Activated CD4-positive, alpha-beta T cell treated with anti-CD3 and anti-CD28 coated beads for 36 hours (primary cell): Measurements from ENCODE around the gene STAG1. TPM values are rescaled to one million over a fixed set of nuclear protein-coding genes. Genes with fewer than 3 reads are reported as not detected.

Experiments used
- ATAC-seq: fragments of 200-7000 bp; cut with Tn5 transposase; one replicate; pipeline ENCODE4 v1.10.0; 2021; ENCODE audit warnings: mild to moderate bottlenecking, moderate library complexity
- CTCF ChIA-PET: fragments of 350-600 bp; sonication (Branson Sonifier 250); formaldehyde crosslinking; loops from one replicate; lab custom pipeline; 2021; ENCODE audit warnings: antibody characterized with exemption; lab: Charles Lee
- POLR2A ChIA-PET: fragments of 350-600 bp; sonication (Branson Sonifier 250); formaldehyde crosslinking; loops from one replicate; lab custom pipeline; 2021; ENCODE audit warnings: antibody characterized with exemption, inconsistent platforms; lab: Charles Lee
- DNase-seq: peaks from one replicate; pipeline ENCODE4 v3.0.0-alpha.2; 2020
- H3K27ac Mint-ChIP-seq: one replicate; pipeline ENCODE4 v1.8.0; 2021; ENCODE audit warnings: mixed read lengths
- H3K27me3 Mint-ChIP-seq: one replicate; pipeline ENCODE4 v1.8.0; 2021; ENCODE audit warnings: mixed read lengths
- H3K36me3 Mint-ChIP-seq: one replicate; pipeline ENCODE4 v1.8.0; 2021; ENCODE audit warnings: low read depth, mixed read lengths
- H3K4me1 Mint-ChIP-seq: one replicate; pipeline ENCODE4 v1.8.0; 2021; ENCODE audit warnings: mixed read lengths
- H3K4me3 Mint-ChIP-seq: one replicate; pipeline ENCODE4 v1.8.0; 2021; ENCODE audit warnings: mild to moderate bottlenecking, moderate library complexity, mixed read lengths
- H3K9me3 Mint-ChIP-seq: one replicate; pipeline ENCODE4 v1.8.0; 2021; ENCODE audit warnings: low read depth, mixed read lengths
- intact Hi-C, 2 experiments: fragments of 100-400 bp; cut with DNase I in 1 of 2; cut with micrococcal nuclease in 1 of 2; formaldehyde crosslinking; loops; one replicate each; pipeline versions ENCODE4 v1.14.2 to v1.15.1; 2022 to 2024; cut with DNase I, micrococcal nuclease
- total RNA-seq, 2 experiments: library from RNA; stranded (reverse); gene quantifications; one replicate each; pipeline ENCODE4 v1.2.3, GENCODE V29; 2021

Gene STAG1
- total RNA-seq, 2 experiments from 2014 or later = 27.1 to 36.0 TPM

DNA sequence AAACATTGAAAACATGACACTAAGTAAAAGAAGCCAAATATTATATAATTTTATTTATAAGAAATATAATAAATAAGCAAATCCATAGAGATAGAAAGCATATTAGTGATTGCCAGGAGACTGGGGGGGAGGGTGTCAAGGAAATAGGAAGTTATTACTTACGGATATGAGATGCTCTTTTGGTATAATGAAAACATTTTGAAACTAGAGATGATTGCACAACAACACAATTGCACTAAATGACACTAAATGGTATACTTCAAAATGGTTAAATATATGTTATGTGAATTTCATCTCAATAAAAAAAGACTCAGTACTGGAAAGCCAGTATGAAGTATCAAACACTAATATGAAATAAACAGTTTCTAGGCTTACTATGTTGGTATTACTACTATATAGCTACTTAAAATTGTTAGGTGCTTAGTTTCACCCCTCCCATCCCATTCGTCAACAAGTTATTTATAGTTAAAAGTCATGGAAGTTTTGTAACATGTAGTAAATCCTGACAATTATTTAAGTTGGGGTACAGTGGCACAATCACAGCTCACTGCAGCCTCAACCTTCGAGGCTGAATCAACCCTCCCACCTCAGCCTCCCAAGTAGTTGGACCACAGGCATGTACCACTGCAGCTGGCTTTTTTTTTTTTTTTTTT is 43.7 kb downstream of the STAG1 start:
- intact Hi-C loops = no loop called here
- Mint-ChIP-seq H3K9me3 (peaks cover 2% of the 10 kb centered on the region), H3K4me3 (no peak overlapping the region), H3K4me1 (peaks cover 20% of the 10 kb centered on the region), H3K36me3 (peaks cover 32% of the 10 kb centered on the region), H3K27ac (no peak overlapping the region), H3K27me3 (no peaks in the 10 kb centered on the region)
- DNase-seq = no peak
- POLR2A ChIA-PET = no interaction called here
- CTCF ChIA-PET = no interaction called here
- ATAC-seq = no peak

DNA sequence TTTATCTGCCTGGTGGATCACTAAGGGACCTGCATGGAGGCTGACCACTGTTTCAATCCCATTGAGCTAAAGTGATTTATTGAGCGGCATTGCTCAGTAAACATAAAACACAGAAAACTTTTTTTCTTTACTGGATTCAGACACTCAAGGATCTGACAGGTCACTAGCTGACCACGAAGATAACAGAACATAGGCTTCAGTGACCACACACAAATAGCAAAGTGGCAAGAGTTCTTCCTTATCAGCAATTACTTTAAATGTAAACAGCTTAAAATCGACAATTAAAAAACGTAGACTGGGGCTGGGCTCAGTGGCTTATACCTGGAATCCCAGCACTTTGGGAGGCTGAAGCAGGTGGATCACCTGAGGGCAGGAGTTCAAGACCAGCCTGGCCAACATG is 48.7 kb downstream of the STAG1 start:
- DNase-seq (no peak), ATAC-seq (no peak)
- intact Hi-C loops = no loop called here
- POLR2A ChIA-PET = interaction anchor here (0.7 kb wide), 1 partner anchor 96 kb away, joined by 3 read pairs; no protein-coding TSS in a partner anchor
- H3K9me3 Mint-ChIP-seq = peaks cover 13% of the 10 kb centered on the region
- peaks cover 48% of the 10 kb centered on the region for H3K36me3 Mint-ChIP-seq
- no peak overlapping the region for H3K27ac Mint-ChIP-seq
- CTCF ChIA-PET = interaction anchor here (0.6 to 1.3 kb wide), 5 partner anchors 10 to 367 kb away, joined by 3 read pairs; no protein-coding TSS in a partner anchor
- H3K27me3 Mint-ChIP-seq = no peaks in the 10 kb centered on the region
- H3K4me1 Mint-ChIP-seq = peaks cover 19% of the 10 kb centered on the region
- H3K4me3 Mint-ChIP-seq = no peak overlapping the region

DNA sequence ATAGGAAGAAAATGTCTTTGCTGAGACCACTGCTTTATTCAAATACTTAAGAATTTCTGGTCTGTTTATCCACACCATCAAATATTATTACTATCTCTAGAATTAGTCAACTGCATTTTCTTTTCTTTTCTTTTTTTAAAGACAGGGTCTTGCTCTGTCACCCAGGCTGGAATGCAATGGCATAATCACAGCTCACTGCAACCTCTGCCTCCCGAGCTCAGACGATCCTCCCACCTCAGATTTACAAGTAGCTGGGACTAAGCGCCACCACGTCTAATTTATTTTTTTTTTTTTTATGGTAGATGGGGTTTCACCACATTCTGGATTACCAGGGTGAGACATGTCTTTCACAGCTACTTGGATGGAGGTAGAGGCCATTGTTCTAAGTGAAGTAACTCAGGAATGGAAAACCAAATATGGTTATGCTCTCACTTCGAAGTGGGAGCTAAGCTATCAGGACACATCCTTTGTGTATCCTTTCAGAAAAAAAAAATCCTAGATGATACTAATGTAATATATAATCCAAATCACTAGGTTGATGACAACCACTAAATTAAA is 52.8 kb downstream of the STAG1 start:
- H3K4me3 Mint-ChIP-seq = no peak overlapping the region
- intact Hi-C loops = no loop called here
- ChIA-PET CTCF (interaction anchor here (0.6 to 1.0 kb wide), 2 partner anchors 26 to 528 kb away, joined by 3 to 4 read pairs; no protein-coding TSS in a partner anchor), POLR2A (no interaction called here)
- no peaks in the 10 kb centered on the region for H3K27me3 Mint-ChIP-seq
- H3K36me3 Mint-ChIP-seq = peaks cover 67% of the 10 kb centered on the region
- ATAC-seq (no peak), DNase-seq (no peak)
- H3K4me1 Mint-ChIP-seq = peaks cover 16% of the 10 kb centered on the region
- peaks cover 21% of the 10 kb centered on the region for H3K9me3 Mint-ChIP-seq
- no peak overlapping the region for H3K27ac Mint-ChIP-seq

DNA sequence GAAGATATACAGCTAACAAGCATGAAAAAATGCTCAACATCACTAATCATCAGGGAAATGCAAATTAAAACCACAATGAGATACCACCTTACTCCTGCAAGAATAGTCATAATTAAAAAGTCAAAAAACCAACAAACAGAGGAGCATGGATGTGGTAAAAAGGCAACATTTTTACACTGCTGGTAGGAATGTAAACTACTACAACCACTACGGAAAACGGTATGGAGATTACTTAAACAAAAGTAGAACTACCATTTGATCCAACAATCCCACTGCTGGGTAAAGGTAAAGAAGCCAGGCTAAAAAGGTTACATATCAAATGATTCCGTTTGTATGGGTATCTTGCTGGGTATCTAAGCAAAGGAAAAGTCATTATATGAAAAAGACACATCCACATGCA is 53.8 kb downstream of the STAG1 start:
- ATAC-seq (no peak), DNase-seq (no peak)
- POLR2A ChIA-PET = no interaction called here
- Mint-ChIP-seq H3K27ac (peak overlapping the region; percentile 42), H3K36me3 (peaks cover 66% of the 10 kb centered on the region), H3K4me3 (no peak overlapping the region), H3K9me3 (peaks cover 24% of the 10 kb centered on the region), H3K27me3 (no peaks in the 10 kb centered on the region), H3K4me1 (peaks cover 15% of the 10 kb centered on the region)
- CTCF ChIA-PET = no interaction called here
- intact Hi-C loops = no loop called here

DNA sequence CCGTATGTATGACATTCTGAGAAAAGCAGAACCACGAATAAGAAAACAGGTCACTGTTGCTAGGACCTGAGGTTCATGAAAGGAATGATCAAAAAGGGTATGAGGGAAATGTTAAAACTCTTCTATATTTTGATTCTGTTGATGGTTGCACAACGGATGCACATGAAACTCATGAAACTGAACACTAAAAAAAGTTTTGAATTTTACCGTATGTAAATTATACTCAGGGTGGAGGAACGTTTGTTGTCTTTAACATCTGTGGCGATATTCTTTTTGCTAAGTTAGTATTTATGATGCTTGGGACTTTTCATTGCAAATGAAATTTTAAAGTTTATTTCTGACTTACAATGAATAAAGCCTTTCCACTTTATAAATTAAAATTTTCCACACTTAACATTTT is 55.4 kb downstream of the STAG1 start:
- Mint-ChIP-seq H3K36me3 (peaks cover 74% of the 10 kb centered on the region), H3K27ac (no peak overlapping the region), H3K4me1 (peaks cover 14% of the 10 kb centered on the region), H3K4me3 (no peak overlapping the region), H3K27me3 (no peaks in the 10 kb centered on the region), H3K9me3 (peaks cover 26% of the 10 kb centered on the region)
- ChIA-PET POLR2A (no interaction called here), CTCF (no interaction called here)
- DNase-seq (no peak), ATAC-seq (no peak)
- intact Hi-C loops = no loop called here

DNA sequence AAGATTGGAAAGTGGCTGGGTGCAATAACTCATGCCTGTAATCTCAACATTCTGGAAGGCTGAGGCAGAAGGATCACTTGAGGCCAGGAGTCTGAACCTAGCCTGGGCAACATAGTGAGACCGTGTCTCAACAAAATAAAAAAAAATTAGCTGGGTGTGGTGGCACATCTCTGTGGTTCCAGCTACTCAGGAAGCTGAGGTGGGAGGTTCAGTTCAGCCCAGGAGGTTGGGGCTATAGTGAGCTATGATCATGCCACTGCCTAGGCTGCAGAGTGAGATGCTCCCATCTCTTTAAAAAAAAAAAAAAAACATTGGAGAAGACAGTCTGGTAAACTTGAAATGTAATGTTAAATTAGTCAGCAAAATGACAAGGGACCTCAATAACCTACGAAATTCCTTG is 57.9 kb downstream of the STAG1 start:
- Mint-ChIP-seq H3K27ac (no peak overlapping the region), H3K4me1 (peaks cover 33% of the 10 kb centered on the region), H3K27me3 (no peaks in the 10 kb centered on the region), H3K4me3 (no peak overlapping the region), H3K36me3 (peaks cover 59% of the 10 kb centered on the region), H3K9me3 (peaks cover 21% of the 10 kb centered on the region)
- intact Hi-C loops = no loop called here
- CTCF ChIA-PET = interaction anchor here (0.6 to 1.1 kb wide), 5 partner anchors 8 to 1695 kb away, joined by 3 read pairs; no protein-coding TSS in a partner anchor
- POLR2A ChIA-PET = no interaction called here
- ATAC-seq (no peak), DNase-seq (no peak)

DNA sequence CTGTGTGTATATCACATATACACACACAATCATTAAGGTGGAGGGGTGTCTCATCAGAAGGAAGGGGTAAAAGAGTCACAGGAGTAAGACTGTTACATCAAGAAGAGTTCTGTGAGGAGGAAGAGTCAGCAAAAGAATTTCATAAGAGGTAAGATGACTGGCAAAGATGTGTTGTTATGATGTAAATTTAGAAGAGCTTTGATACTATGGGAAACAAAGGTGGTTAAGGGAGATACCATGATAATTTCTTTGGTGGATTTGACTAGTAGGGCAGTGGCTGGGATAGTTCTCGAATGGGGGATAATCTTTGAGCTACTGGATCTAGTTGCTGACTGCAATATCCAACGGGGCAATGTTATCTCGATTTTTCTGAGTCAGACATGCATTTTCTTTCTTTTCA is 61.6 kb downstream of the STAG1 start:
- no peak overlapping the region for H3K4me3 Mint-ChIP-seq
- no peak for DNase-seq
- peaks cover 38% of the 10 kb centered on the region for H3K36me3 Mint-ChIP-seq
- H3K9me3 Mint-ChIP-seq = peaks cover 16% of the 10 kb centered on the region
- no peaks in the 10 kb centered on the region for H3K27me3 Mint-ChIP-seq
- H3K27ac Mint-ChIP-seq = no peak overlapping the region
- POLR2A ChIA-PET = no interaction called here
- CTCF ChIA-PET = interaction anchor here (1.4 kb wide), 1 partner anchor 20 kb away, joined by 3 read pairs; no protein-coding TSS in a partner anchor
- peak; percentile 21 for ATAC-seq
- peaks cover 31% of the 10 kb centered on the region for H3K4me1 Mint-ChIP-seq
- intact Hi-C loops = no loop called here

DNA sequence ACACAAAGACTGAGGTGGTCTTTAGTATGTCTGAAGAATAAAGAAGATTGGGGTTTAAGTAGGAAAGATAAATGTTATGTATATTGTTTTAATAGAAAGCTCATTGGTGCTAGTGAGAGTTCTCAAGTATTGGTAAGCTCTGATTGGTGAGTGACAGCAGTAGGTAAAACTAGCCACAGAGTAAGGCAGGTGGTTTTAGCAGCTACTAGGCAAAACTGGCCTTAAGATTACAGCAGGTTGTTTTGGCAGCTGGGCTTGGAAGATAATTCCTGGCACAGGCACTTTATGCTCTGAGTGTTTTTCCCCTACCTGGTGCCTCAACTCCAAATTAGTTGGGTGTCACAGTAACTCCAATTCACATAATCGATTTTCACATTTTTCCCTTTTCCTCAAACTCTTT is 66.3 kb downstream of the STAG1 start:
- intact Hi-C loops = no loop called here
- CTCF ChIA-PET = interaction anchor here (0.9 to 1.1 kb wide), 2 partner anchors 8 to 14 kb away, joined by 3 read pairs; no protein-coding TSS in a partner anchor
- POLR2A ChIA-PET = interaction anchor here (0.6 kb wide), 1 partner anchor 452 kb away, joined by 3 read pairs; no protein-coding TSS in a partner anchor

DNA sequence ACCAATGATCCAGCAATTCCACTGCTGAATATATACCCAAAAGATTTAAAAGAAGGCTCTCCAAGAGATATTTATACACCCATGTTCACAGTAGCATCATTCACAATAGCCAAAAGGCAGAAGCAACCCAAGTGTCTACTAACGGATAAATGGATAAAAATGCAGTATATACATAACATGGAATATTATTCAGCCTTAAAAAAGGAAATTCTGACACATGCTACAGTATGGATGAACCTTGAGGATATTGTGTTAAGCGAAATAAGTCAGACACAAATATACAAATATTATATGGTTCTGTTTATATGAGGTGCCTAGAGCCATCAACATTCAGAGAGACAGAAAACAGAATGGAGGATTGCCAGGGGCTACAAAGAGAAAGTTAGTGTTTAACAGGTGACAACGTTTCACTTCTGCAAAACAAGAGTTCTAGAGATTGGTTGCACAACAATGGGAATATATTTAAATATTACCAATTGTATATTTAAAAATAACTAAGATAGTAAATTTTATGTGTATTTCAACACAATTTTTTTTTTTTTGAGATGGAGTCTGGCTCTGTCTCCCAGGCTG is 69.4 kb downstream of the STAG1 start:
- DNase-seq = no peak
- Mint-ChIP-seq H3K36me3 (peaks cover 21% of the 10 kb centered on the region), H3K4me1 (peaks cover 7% of the 10 kb centered on the region), H3K27ac (no peak overlapping the region), H3K27me3 (no peaks in the 10 kb centered on the region), H3K4me3 (no peak overlapping the region), H3K9me3 (peaks cover 3% of the 10 kb centered on the region)
- ATAC-seq = no peak
- ChIA-PET POLR2A (no interaction called here), CTCF (no interaction called here)
- intact Hi-C loops = no loop called here

More for the DNA sequence above, 66.3 kb downstream of the STAG1 start:
- Mint-ChIP-seq H3K4me1 (peaks cover 31% of the 10 kb centered on the region), H3K27me3 (no peaks in the 10 kb centered on the region), H3K36me3 (peaks cover 25% of the 10 kb centered on the region), H3K9me3 (peaks cover 3% of the 10 kb centered on the region), H3K27ac (no peak overlapping the region), H3K4me3 (no peak overlapping the region)
- DNase-seq (no peak), ATAC-seq (no peak)

DNA sequence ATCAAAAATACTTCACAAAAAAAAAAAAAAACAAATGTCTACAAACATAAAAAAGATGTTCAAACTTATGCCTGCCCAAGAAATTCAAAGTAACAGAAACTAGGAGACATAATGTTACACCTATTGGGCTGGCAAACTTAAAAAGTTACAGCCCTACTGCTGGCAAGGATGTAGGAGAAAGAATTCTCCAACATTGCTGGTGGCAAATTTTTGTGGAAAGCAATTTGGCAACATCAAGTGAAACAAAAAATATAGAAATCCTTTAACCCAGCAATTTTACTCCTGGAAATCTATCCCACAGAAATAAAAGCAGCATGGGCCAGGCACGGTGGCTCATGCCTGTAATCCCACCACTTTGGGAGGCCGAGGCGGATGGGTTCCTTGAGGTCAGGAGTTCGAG is 73.2 kb downstream of the STAG1 start:
- H3K9me3 Mint-ChIP-seq = no peaks in the 10 kb centered on the region
- H3K36me3 Mint-ChIP-seq = peaks cover 7% of the 10 kb centered on the region
- no peak overlapping the region for H3K4me3 Mint-ChIP-seq
- peaks cover 21% of the 10 kb centered on the region for H3K4me1 Mint-ChIP-seq
- intact Hi-C loops = no loop called here
- no peaks in the 10 kb centered on the region for H3K27me3 Mint-ChIP-seq
- POLR2A ChIA-PET = no interaction called here
- ATAC-seq (no peak), DNase-seq (no peak)
- H3K27ac Mint-ChIP-seq = no peak overlapping the region
- CTCF ChIA-PET = interaction anchor here (0.7 to 0.8 kb wide), 2 partner anchors 13 to 14 kb away, joined by 3 read pairs; no protein-coding TSS in a partner anchor

DNA sequence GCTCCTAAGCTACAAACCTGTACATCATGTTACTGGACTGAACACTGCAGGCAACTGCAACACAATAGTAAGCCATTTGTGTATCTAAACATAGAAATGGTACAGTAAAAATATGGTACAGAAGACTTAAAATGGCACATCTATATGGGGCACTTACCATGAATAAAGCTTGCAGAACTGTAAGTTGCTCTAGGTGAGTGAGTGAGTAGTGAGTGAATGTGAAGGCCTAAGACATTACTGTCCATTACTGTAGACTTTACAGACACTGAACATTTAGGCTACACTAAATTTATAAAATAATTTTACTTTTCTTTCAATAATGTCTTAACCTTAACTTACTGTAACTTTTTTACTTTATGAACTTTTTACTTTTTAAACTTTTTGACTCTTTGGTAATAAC is 76.2 kb downstream of the STAG1 start:
- Mint-ChIP-seq H3K27ac (no peak overlapping the region), H3K27me3 (no peaks in the 10 kb centered on the region), H3K9me3 (no peaks in the 10 kb centered on the region), H3K36me3 (peaks cover 11% of the 10 kb centered on the region), H3K4me3 (no peak overlapping the region), H3K4me1 (peaks cover 30% of the 10 kb centered on the region)
- intact Hi-C loops = no loop called here
- ATAC-seq (no peak), DNase-seq (no peak)
- ChIA-PET POLR2A (no interaction called here), CTCF (no interaction called here)
